ENCODE measurements around the gene SLC40A1. TPM values are rescaled to one million over a fixed set of nuclear protein-coding genes. Genes with fewer than 3 reads are reported as not detected.

Gene SLC40A1
- total RNA-seq, 4 donors from 2014 or later, result 5.4 to 34.1 (median 19.1) TPM

DNA sequence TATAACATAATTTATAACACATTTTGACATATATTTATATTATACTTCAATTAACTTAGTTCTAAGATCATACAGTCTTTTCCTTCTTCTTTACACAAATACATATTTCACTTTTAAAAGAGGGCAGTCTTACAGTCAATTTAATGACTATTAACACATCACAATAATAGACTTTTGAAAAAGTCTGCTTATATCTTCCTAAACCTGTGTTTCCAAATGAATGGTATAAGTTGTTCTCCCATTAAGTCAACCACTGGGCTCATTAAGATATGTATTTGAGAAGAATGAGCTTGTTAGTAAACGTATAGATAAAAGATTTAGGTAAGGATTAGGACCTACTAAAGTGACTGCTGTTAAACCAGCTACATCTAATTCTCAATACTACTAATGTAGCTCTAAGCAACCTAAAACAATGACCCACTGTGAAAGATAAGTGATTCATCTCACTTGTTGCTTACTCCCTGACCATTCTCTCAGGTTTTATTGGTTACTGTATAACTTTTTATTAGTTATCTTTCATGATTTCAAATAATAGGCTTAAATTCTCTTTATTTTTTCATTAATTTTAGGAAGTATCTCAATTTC, 27.0 kb downstream of the SLC40A1 start:
- no peak for DNase-seq
- H3K4me3 ChIP-seq, result no peak overlapping the region
- 68 to 79% methylated on average over 1 of the region's 1 CpG for WGBS, 2 donors
- H3K27me3 ChIP-seq, result no peaks in the 10 kb centered on the region
- H3K9me3 ChIP-seq, result no peaks in the 10 kb centered on the region
- no peaks in the 10 kb centered on the region for H3K36me3 ChIP-seq
- H3K4me1 ChIP-seq, result peaks cover 0 to 80% (median 12%) of the 10 kb centered on the region in 3 donors
- no peak for TF ChIP-seq POLR2A (IDR thresholded peaks at IDR 0.05)
- TF ChIP-seq, protein P1, sequence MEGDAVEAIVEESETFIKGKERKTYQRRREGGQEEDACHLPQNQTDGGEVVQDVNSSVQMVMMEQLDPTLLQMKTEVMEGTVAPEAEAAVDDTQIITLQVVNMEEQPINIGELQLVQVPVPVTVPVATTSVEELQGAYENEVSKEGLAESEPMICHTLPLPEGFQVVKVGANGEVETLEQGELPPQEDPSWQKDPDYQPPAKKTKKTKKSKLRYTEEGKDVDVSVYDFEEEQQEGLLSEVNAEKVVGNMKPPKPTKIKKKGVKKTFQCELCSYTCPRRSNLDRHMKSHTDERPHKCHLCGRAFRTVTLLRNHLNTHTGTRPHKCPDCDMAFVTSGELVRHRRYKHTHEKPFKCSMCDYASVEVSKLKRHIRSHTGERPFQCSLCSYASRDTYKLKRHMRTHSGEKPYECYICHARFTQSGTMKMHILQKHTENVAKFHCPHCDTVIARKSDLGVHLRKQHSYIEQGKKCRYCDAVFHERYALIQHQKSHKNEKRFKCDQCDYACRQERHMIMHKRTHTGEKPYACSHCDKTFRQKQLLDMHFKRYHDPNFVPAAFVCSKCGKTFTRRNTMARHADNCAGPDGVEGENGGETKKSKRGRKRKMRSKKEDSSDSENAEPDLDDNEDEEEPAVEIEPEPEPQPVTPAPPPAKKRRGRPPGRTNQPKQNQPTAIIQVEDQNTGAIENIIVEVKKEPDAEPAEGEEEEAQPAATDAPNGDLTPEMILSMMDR (IDR thresholded peaks at IDR 0.05), result no peak
- H3K27ac ChIP-seq, result peak overlapping the region in 1 of 4 donors; percentile 69
- intact Hi-C loops (cut with DNase I), result no loop called here

DNA sequence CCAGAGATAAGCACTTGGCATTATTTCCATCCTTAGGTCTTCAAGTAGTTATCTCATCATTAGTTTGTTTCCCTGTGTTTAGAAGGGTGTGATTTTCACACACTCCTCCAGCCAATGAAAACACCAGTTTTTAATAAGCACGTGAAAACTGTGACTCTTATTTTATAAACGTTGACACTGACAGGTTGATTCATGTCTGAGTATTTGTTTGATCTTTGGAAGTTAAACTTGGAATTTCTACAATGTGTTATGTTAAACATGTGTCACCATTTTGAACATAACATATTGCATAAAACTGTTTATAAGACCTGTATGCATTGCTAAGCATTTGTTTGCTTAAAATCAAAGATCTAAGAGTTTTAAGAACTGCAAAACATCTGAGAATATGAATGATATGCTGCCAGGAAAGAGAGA, 27.6 kb downstream of the SLC40A1 start:
- intact Hi-C loops (cut with DNase I), result no loop called here
- 12 to 26% methylated on average over 2 of the region's 2 CpGs for WGBS, 2 donors

DNA sequence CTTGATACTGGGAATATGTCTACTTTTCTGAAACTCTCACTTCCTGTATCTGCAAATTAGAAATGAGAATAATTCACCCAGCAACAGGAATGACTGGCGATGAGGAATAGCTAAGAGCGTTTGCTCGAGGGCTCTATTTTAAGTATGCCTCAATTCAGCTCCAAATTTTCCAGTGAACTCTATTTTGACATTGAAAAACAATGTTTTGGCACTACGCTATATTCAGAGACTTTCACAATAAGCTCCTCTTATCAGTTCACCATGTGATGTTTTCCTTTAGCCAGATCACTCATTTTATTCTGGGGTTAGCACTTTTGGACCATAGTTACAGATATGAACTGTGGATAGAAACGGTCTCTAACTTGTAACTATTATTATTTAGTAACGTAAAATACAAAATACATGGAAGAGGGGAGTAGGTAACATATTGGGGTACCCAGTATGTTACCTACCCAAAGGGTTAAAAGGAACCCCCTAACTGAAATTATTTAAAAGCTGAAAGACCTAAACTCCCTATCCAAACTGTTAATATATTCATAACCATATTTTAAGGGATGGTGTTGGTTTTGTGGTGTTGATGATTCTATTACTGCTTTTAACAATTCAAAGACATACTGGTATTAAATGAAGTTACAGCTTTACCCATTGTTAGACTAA, 28.1 kb downstream of the SLC40A1 start:
- no peaks in the 10 kb centered on the region for H3K9me3 ChIP-seq
- peak overlapping the region in 3 of 4 donors; percentile 30 to 75 (median 69) for H3K27ac ChIP-seq
- no peak for DNase-seq
- no peak overlapping the region for H3K4me3 ChIP-seq
- H3K36me3 ChIP-seq, result no peaks in the 10 kb centered on the region
- WGBS, 2 donors, result 48 to 58% methylated on average over 6 of the region's 6 CpGs
- intact Hi-C loops (cut with DNase I), result no loop called here
- peaks cover 0 to 71% (median 12%) of the 10 kb centered on the region in 3 donors for H3K4me1 ChIP-seq
- no peak for TF ChIP-seq POLR2A (IDR thresholded peaks at IDR 0.05)
- TF ChIP-seq, protein P1 (IDR thresholded peaks at IDR 0.05), result no peak
- no peaks in the 10 kb centered on the region for H3K27me3 ChIP-seq

More for the DNA sequence above, 27.6 kb downstream of the SLC40A1 start:
- H3K27me3 ChIP-seq, result no peaks in the 10 kb centered on the region
- H3K36me3 ChIP-seq, result no peaks in the 10 kb centered on the region
- H3K4me3 ChIP-seq, result no peak overlapping the region
- H3K9me3 ChIP-seq, result no peaks in the 10 kb centered on the region
- peaks cover 0 to 76% (median 12%) of the 10 kb centered on the region in 3 donors for H3K4me1 ChIP-seq
- TF ChIP-seq, protein P1 (IDR thresholded peaks at IDR 0.05), result no peak
- TF ChIP-seq POLR2A (IDR thresholded peaks at IDR 0.05), result no peak
- peak overlapping the region in 3 of 4 donors; percentile 30 to 75 (median 69) for H3K27ac ChIP-seq
- DNase-seq, result no peak

DNA sequence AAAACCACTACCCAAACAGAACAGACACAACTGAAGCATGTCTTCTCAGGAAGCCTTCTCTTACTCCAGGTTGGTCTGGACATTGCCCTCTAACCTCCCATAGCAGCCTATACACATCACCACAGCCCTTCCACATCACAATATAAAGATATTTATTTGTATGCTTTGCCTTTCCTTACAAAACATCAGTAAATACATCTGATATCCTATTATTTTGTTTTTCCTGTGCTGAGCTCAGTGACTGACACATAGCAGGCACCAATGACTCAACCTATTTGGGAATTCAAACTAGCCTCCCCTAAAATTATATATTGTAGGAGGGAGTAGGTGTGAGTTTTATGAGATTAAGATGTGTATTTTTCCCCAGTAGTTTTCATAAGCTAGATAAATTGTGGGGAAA, 28.8 kb downstream of the SLC40A1 start:
- no peak for DNase-seq
- Histone ChIP-seq H3K36me3 (no peaks in the 10 kb centered on the region), H3K9me3 (no peaks in the 10 kb centered on the region), H3K4me1 (peaks cover 0 to 66% (median 12%) of the 10 kb centered on the region in 3 donors), H3K27ac (peak overlapping the region in 3 of 4 donors; percentile 30 to 75 (median 69)), H3K27me3 (no peaks in the 10 kb centered on the region), H3K4me3 (no peak overlapping the region)
- TF ChIP-seq, protein P1 (IDR thresholded peaks at IDR 0.05), result no peak
- TF ChIP-seq POLR2A (IDR thresholded peaks at IDR 0.05), result no peak
- intact Hi-C loops (cut with DNase I), result no loop called here

DNA sequence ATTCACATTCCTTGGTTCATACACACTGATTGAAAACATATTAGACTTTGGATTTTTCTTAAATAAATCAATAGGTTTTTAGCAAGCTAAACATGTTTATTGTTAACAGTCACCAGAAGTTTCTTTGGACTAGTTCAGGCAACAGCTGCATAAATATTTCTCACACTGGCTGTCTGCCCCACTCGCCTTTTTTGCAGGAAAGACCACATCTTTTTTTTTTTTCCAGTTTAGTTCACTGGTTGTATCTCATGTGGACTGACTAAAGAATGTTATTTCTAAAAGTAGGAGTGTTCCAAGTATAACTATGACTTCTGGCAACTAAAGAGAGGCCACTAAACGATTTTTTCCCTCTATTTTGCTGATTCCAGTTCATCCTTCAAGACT, 31.1 kb downstream of the SLC40A1 start:
- H3K36me3 ChIP-seq, result no peaks in the 10 kb centered on the region
- TF ChIP-seq, protein P1 (IDR thresholded peaks at IDR 0.05), result no peak
- no peak for TF ChIP-seq POLR2A (IDR thresholded peaks at IDR 0.05)
- DNase-seq, result no peak
- peaks cover 0 to 47% (median 12%) of the 10 kb centered on the region in 3 donors for H3K4me1 ChIP-seq
- H3K9me3 ChIP-seq, result no peaks in the 10 kb centered on the region
- H3K27me3 ChIP-seq, result no peaks in the 10 kb centered on the region
- no peak overlapping the region for H3K4me3 ChIP-seq
- intact Hi-C loops (cut with DNase I), result no loop called here
- H3K27ac ChIP-seq, result peak overlapping the region in 3 of 4 donors; percentile 51 to 77 (median 53)
- 18 to 35% methylated on average over 2 of the region's 2 CpGs for WGBS, 2 donors
